MCF 10A (cell line): ENCODE measurements around the gene MPDU1. TPM values are rescaled to one million over a fixed set of nuclear protein-coding genes. Genes with fewer than 3 reads are reported as not detected.
A peak's percentile ranks its signal among the peaks of the same experiment; 100 is the strongest.

Experiments
- BruUV-seq: library from RNA; stranded (reverse); fragments of 400-500 nt; replicated peaks from 2 replicates; lab custom pipeline; 2021; lab: Mats Ljungman, UMichigan
- CTCF ChIA-PET: fragments of 300-600 bp; sonication (Branson Sonifier 250); formaldehyde crosslinking; extraction: SDS; loops from one replicate; lab custom pipeline; 2021; ENCODE audit warnings: antibody characterized with exemption, inconsistent platforms; lab: Yijun Ruan, JAX
- POLR2A ChIA-PET: fragments of 300-600, 350-650 bp; sonication (Branson Sonifier 250); formaldehyde crosslinking; extraction: SDS; loops from one replicate; lab custom pipeline; 2020; ENCODE audit warnings: antibody characterized with exemption, inconsistent platforms; lab: Yijun Ruan, JAX
- DNase-seq: peaks from one replicate; pipeline ENCODE4 v3.0.0-alpha.2; 2018; ENCODE audit not compliant: unreplicated experiment
- H3K27ac Mint-ChIP-seq: one replicate; pipeline ENCODE4 v1.8.0; 2022; ENCODE audit warnings: mild to moderate bottlenecking, low read depth, mixed read lengths; ENCODE audit not compliant: unreplicated experiment
- H3K27me3 Mint-ChIP-seq: one replicate; pipeline ENCODE4 v1.8.0; 2022; ENCODE audit warnings: mixed read lengths; ENCODE audit not compliant: insufficient read depth, unreplicated experiment
- H3K36me3 Mint-ChIP-seq: one replicate; pipeline ENCODE4 v1.8.0; 2022; ENCODE audit warnings: mild to moderate bottlenecking, moderate library complexity, mixed read lengths; ENCODE audit not compliant: insufficient read depth, unreplicated experiment
- H3K4me1 Mint-ChIP-seq: one replicate; pipeline ENCODE4 v1.8.0; 2022; ENCODE audit warnings: mixed read lengths; ENCODE audit not compliant: insufficient read depth, unreplicated experiment
- H3K4me3 Mint-ChIP-seq: one replicate; pipeline ENCODE4 v1.8.0; 2022; ENCODE audit warnings: mild to moderate bottlenecking, moderate library complexity, mixed read lengths; ENCODE audit not compliant: unreplicated experiment
- H3K9me3 Mint-ChIP-seq: one replicate; pipeline ENCODE4 v1.8.0; 2022; ENCODE audit warnings: mixed read lengths; ENCODE audit not compliant: unreplicated experiment
- intact Hi-C: fragments of 100-400 bp; cut with micrococcal nuclease; formaldehyde crosslinking; loops from 2 replicates; pipeline ENCODE4 v1.14.1; 2022
- total RNA-seq: library from RNA; stranded (reverse); gene quantifications from 2 replicates; pipeline ENCODE4 v1.2.3, GENCODE V29; 2022
- TF ChIP-seq, protein P1 (sequence below): fragments of 200-600 bp; IDR thresholded peaks from one replicate; pipeline ENCODE4 v1.8.0; 2022; ENCODE audit warnings: antibody characterized with exemption, mild to moderate bottlenecking; ENCODE audit not compliant: unreplicated experiment

MPDU1 gene
- total RNA-seq, 1 experiment from 2014 or later = 56.5 TPM

- BruUV-seq = TSS peak; percentile 86
- intact Hi-C loops = no loop called here
- Mint-ChIP-seq H3K4me3 (peak overlapping the region; percentile 84), H3K27ac (peak overlapping the region; percentile 93), H3K36me3 (peaks cover 14% of the 10 kb centered on the region), H3K4me1 (no peaks in the 10 kb centered on the region), H3K27me3 (no peaks in the 10 kb centered on the region), H3K9me3 (no peaks in the 10 kb centered on the region)
- ChIA-PET POLR2A (interaction anchor here (0.5 to 12.8 kb wide), 8 partner anchors 11 to 91 kb away, joined by 3 to 208 read pairs (median 6); partner anchors contain the start of genes FXR2, SOX15, TP53 and WRAP53), CTCF (interaction anchor here (0.6 to 2.0 kb wide), 4 partner anchors 11 to 61 kb away, joined by 4 to 10 read pairs (median 6); partner anchors contain the start of genes FXR2, TP53 and WRAP53)
- DNase-seq = no peak
- TF ChIP-seq, protein P1, sequence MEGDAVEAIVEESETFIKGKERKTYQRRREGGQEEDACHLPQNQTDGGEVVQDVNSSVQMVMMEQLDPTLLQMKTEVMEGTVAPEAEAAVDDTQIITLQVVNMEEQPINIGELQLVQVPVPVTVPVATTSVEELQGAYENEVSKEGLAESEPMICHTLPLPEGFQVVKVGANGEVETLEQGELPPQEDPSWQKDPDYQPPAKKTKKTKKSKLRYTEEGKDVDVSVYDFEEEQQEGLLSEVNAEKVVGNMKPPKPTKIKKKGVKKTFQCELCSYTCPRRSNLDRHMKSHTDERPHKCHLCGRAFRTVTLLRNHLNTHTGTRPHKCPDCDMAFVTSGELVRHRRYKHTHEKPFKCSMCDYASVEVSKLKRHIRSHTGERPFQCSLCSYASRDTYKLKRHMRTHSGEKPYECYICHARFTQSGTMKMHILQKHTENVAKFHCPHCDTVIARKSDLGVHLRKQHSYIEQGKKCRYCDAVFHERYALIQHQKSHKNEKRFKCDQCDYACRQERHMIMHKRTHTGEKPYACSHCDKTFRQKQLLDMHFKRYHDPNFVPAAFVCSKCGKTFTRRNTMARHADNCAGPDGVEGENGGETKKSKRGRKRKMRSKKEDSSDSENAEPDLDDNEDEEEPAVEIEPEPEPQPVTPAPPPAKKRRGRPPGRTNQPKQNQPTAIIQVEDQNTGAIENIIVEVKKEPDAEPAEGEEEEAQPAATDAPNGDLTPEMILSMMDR = no peak
These were observed 42.7 kb downstream of the MPDU1 start for GRCh38 chr17:7626307-7626706.

- Mint-ChIP-seq H3K36me3 (peaks cover 14% of the 10 kb centered on the region), H3K27me3 (no peaks in the 10 kb centered on the region), H3K4me3 (peak overlapping the region; percentile 84), H3K9me3 (no peaks in the 10 kb centered on the region), H3K4me1 (no peaks in the 10 kb centered on the region), H3K27ac (peak overlapping the region; percentile 93)
- ChIA-PET POLR2A (interaction anchor here (0.5 to 12.8 kb wide), 12 partner anchors 9 to 90 kb away, joined by 3 to 208 read pairs (median 3); partner anchors contain the start of genes FXR2, SOX15, TP53 and WRAP53), CTCF (interaction anchor here (0.5 to 2.0 kb wide), 7 partner anchors 12 to 100 kb away, joined by 3 to 10 read pairs (median 4); partner anchors contain the start of genes FXR2, TP53 and WRAP53)
- TF ChIP-seq, protein P1 = no peak
- intact Hi-C loops = no loop called here
- DNase-seq = no peak
- no TSS peak for BruUV-seq
These were observed 43.3 kb downstream of the MPDU1 start for GRCh38 chr17:7626956-7627249.

DNA sequence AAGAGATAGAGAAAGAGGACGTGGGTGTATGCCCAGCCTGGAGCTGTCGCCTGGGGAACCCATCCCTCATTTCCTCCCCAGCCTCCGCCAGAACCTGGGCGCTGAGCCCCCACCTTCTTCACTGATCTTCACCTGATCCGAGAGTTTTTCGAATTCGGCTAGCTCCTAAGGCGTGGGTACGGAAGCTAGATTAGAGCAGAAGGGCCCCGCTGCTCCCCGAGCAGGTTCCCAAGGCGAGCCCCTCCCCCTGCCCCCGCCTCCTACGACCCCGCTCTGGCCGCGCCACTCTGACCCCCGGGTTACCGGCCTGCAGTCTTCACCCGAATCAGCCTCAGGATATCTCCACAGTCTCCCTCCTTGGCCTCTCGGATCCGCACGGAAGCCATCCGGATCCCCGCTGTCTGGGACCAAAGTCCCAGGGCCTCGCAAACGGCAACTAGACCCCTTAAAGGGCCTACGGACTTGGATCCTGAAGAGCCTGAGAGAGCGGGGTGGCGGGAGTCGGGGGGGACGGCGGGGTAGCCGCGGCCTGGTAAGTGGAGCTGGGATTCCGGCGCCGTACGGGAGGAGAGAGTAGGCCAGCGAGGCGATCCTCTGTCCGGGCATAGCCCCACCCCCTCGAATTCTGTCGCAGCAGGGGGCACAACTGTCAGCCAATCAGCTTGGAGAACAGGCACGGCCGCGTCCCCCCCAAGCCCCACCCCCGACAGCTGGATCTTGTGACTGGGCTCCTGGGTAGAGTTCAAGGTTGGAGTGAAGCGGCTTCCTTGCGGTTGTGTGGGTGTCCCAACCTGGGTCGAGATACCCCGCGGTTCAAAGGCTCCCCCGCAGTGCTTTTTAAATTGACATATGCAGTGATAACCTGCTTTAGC, 43.8 kb downstream of the MPDU1 start, which contains the start of gene SAT2:
Gene SAT2, minus strand, starts transcription at position 572 of the 872 bp plus-strand sequence. Its CDS starts 186 bp downstream, at position 386.
- Mint-ChIP-seq H3K27me3 (no peaks in the 10 kb centered on the region), H3K27ac (peak within 1 kb of the TSS; percentile 93), H3K4me3 (peak within 1 kb of the TSS; percentile 84), H3K36me3 (peaks cover 14% of the 10 kb centered on the region), H3K4me1 (no peaks in the 10 kb centered on the region), H3K9me3 (no peaks in the 10 kb centered on the region)
- DNase-seq = peak; percentile 95
- TF ChIP-seq, protein P1 = no peak
- BruUV-seq = no TSS peak
- ChIA-PET POLR2A (interaction anchor here (0.5 to 12.8 kb wide), 20 partner anchors 8 to 915 kb away, joined by 3 to 208 read pairs (median 3); partner anchors contain the start of genes FXR2, POLR2A, SOX15 and TP53), CTCF (interaction anchor here (0.5 to 2.0 kb wide), 16 partner anchors 10 to 217 kb away, joined by 3 to 10 read pairs (median 4); partner anchors contain the start of genes FXR2, MPDU1, SOX15 and TP53)
- intact Hi-C loops = no loop called here
